Astrocyte (in vitro differentiated cells and primary cell): ENCODE data around the gene DENND6B. TPM values are rescaled to one million over a fixed set of nuclear protein-coding genes. Genes with fewer than 3 reads are reported as not detected.

Experiments used
- DNase-seq: peaks from one replicate; pipeline ENCODE4 v3.0.0-alpha.2; 2010; ENCODE audit warnings: low read depth
- FAIRE-seq: peaks from 2 replicates; lab custom pipeline; 2011; peaks lifted over from hg19 to GRCh38; lab: Jason Lieb, UNC
- H2AFZ ChIP-seq: 2 replicates; pipeline ENCODE4 v1.6.0; 2012; ENCODE audit warnings: low read depth, low read length, inconsistent platforms
- H3K27ac ChIP-seq: 2 replicates; pipeline ENCODE4 v1.5.1; 2011; ENCODE audit warnings: low read depth, low read length, inconsistent platforms
- H3K27me3 ChIP-seq: 2 replicates; pipeline ENCODE4 v1.6.0; 2011; ENCODE audit warnings: low read length, inconsistent platforms; ENCODE audit not compliant: insufficient read depth
- H3K36me3 ChIP-seq: 2 replicates; pipeline ENCODE4 v1.5.1; 2011; ENCODE audit warnings: low read length, inconsistent platforms; ENCODE audit not compliant: insufficient read depth
- H3K4me1 ChIP-seq: 2 replicates; pipeline ENCODE4 v1.5.1; 2011; ENCODE audit warnings: low read length, inconsistent platforms; ENCODE audit not compliant: insufficient read depth
- H3K4me2 ChIP-seq: 2 replicates; pipeline ENCODE4 v1.6.0; 2012; ENCODE audit warnings: low read length, inconsistent platforms
- H3K4me3 ChIP-seq: 2 replicates; pipeline ENCODE4 v1.5.1; 2011; ENCODE audit warnings: low read depth, mild to moderate bottlenecking, low read length, inconsistent platforms; ENCODE audit not compliant: insufficient read depth
- H3K79me2 ChIP-seq: 2 replicates; pipeline ENCODE4 v1.6.0; 2012; ENCODE audit warnings: mild to moderate bottlenecking, low read length, inconsistent platforms; ENCODE audit not compliant: insufficient read depth
- H3K9ac ChIP-seq: 2 replicates; pipeline ENCODE4 v1.6.0; 2012; ENCODE audit warnings: mild to moderate bottlenecking, low read length, inconsistent platforms
- H3K9me3 ChIP-seq: 2 replicates; pipeline ENCODE4 v1.5.1; 2012; ENCODE audit warnings: low read depth, mild to moderate bottlenecking, low read length, inconsistent platforms; ENCODE audit not compliant: insufficient read depth
- H4K20me1 ChIP-seq: 2 replicates; pipeline ENCODE4 v1.6.0; 2012; ENCODE audit warnings: low read length, inconsistent platforms; ENCODE audit not compliant: insufficient read depth
- H3K27ac Mint-ChIP-seq: one replicate; pipeline ENCODE4 v1.8.0; 2021; ENCODE audit warnings: mild to moderate bottlenecking, mixed read lengths; ENCODE audit not compliant: unreplicated experiment
- H3K27me3 Mint-ChIP-seq: one replicate; pipeline ENCODE4 v1.8.0; 2021; ENCODE audit warnings: low read depth, mixed read lengths; ENCODE audit not compliant: unreplicated experiment
- H3K36me3 Mint-ChIP-seq: one replicate; pipeline ENCODE4 v1.8.0; 2021; ENCODE audit warnings: low read depth, mixed read lengths; ENCODE audit not compliant: unreplicated experiment
- H3K4me1 Mint-ChIP-seq: one replicate; pipeline ENCODE4 v1.8.0; 2021; ENCODE audit warnings: low read depth, mixed read lengths; ENCODE audit not compliant: unreplicated experiment
- H3K4me3 Mint-ChIP-seq: one replicate; pipeline ENCODE4 v1.8.0; 2021; ENCODE audit warnings: mild to moderate bottlenecking, moderate library complexity, mixed read lengths; ENCODE audit not compliant: unreplicated experiment
- H3K9me3 Mint-ChIP-seq: one replicate; pipeline ENCODE4 v1.8.0; 2021; ENCODE audit warnings: mild to moderate bottlenecking, mixed read lengths; ENCODE audit not compliant: unreplicated experiment
- CTCF ChIP-seq: IDR thresholded peaks from 2 replicates; pipeline ENCODE4 v1.5.1; 2011; ENCODE audit warnings: low read depth, mild to moderate bottlenecking, inconsistent platforms, low read length, moderate library complexity; ENCODE audit not compliant: insufficient read depth
- EZH2 ChIP-seq: IDR thresholded peaks from 2 replicates; pipeline ENCODE4 v1.6.1; 2012; ENCODE audit warnings: mild to moderate bottlenecking, low read length, inconsistent platforms; ENCODE audit not compliant: insufficient read depth
- total RNA-seq: library from RNA; stranded (reverse); gene quantifications from 2 replicates; pipeline ENCODE4 v1.2.1, GENCODE V29; 2021

Gene DENND6B
- total RNA-seq, 1 donor from 2014 or later, result 5.4 TPM

GRCh38 chr22:50298266-50298637 lies 28.6 kb downstream of the DENND6B start:
- Mint-ChIP-seq H3K4me1 (peaks cover 23% of the 10 kb centered on the region), H3K27me3 (no peaks in the 10 kb centered on the region), H3K9me3 (no peaks in the 10 kb centered on the region), H3K4me3 (no peak overlapping the region), H3K27ac (peak overlapping the region; percentile 83), H3K36me3 (peaks cover 2% of the 10 kb centered on the region)
- no peak overlapping the region for H3K4me3 ChIP-seq
- no peak overlapping the region for H3K27ac ChIP-seq
- H3K9ac ChIP-seq, result no peak overlapping the region
- H3K9me3 ChIP-seq, result no peaks in the 10 kb centered on the region
- FAIRE-seq (no peak), DNase-seq (no peak)
- no peak for TF ChIP-seq EZH2
- no peak overlapping the region for H2AFZ ChIP-seq
- H3K27me3 ChIP-seq, result no peaks in the 10 kb centered on the region
- H3K4me1 ChIP-seq, result peaks cover 47% of the 10 kb centered on the region
- peaks cover 98% of the 10 kb centered on the region for H3K79me2 ChIP-seq
- H4K20me1 ChIP-seq, result peaks cover 90% of the 10 kb centered on the region
- H3K4me2 ChIP-seq, result no peak overlapping the region
- H3K36me3 ChIP-seq, result no peaks in the 10 kb centered on the region

- H3K4me1 ChIP-seq, result peaks cover 47% of the 10 kb centered on the region
- H3K36me3 Mint-ChIP-seq, result peaks cover 2% of the 10 kb centered on the region
- FAIRE-seq, result no peak
- peaks cover 21% of the 10 kb centered on the region for H3K4me1 Mint-ChIP-seq
- H3K27ac Mint-ChIP-seq, result peak overlapping the region; percentile 80
- DNase-seq, result no peak
- TF ChIP-seq CTCF, result no peak
- TF ChIP-seq EZH2, result no peak
- no peak overlapping the region for H3K9ac ChIP-seq
- no peak overlapping the region for H2AFZ ChIP-seq
- no peak overlapping the region for H3K4me3 ChIP-seq
- peaks cover 98% of the 10 kb centered on the region for H3K79me2 ChIP-seq
- H4K20me1 ChIP-seq, result peaks cover 90% of the 10 kb centered on the region
- peak overlapping the region; percentile 25 for H3K4me3 Mint-ChIP-seq
- no peaks in the 10 kb centered on the region for H3K9me3 ChIP-seq
- H3K9me3 Mint-ChIP-seq, result no peaks in the 10 kb centered on the region
- H3K36me3 ChIP-seq, result no peaks in the 10 kb centered on the region
- H3K27ac ChIP-seq, result no peak overlapping the region
- no peaks in the 10 kb centered on the region for H3K27me3 Mint-ChIP-seq
- no peaks in the 10 kb centered on the region for H3K27me3 ChIP-seq
- no peak overlapping the region for H3K4me2 ChIP-seq
Observed at GRCh38 chr22:50297510-50298265, 29.1 kb downstream of the DENND6B start.

- FAIRE-seq (no peak), DNase-seq (no peak)
- Histone ChIP-seq H3K4me2 (no peak overlapping the region), H3K79me2 (peaks cover 98% of the 10 kb centered on the region), H3K27ac (no peak overlapping the region), H3K9me3 (no peaks in the 10 kb centered on the region), H3K27me3 (no peaks in the 10 kb centered on the region), H3K9ac (no peak overlapping the region), H3K36me3 (no peaks in the 10 kb centered on the region), H3K4me3 (no peak overlapping the region), H4K20me1 (peaks cover 90% of the 10 kb centered on the region), H3K4me1 (peaks cover 44% of the 10 kb centered on the region), H2AFZ (no peak overlapping the region)
- Mint-ChIP-seq H3K4me3 (no peak overlapping the region), H3K9me3 (no peaks in the 10 kb centered on the region), H3K27ac (no peak overlapping the region), H3K36me3 (peaks cover 4% of the 10 kb centered on the region), H3K4me1 (peaks cover 25% of the 10 kb centered on the region), H3K27me3 (no peaks in the 10 kb centered on the region)
- no peak for TF ChIP-seq EZH2
- TF ChIP-seq CTCF, result no peak
Observed at GRCh38 chr22:50296658-50297490, 29.9 kb downstream of the DENND6B start.
